ENCODE measurements around the gene LIG1.

- TF ChIP-seq EZH2 (IDR thresholded peaks at IDR 0.05) = no peak
- TF ChIP-seq POLR2AphosphoS5 (IDR thresholded peaks at IDR 0.05; ENCODE audit: borderline replicate concordance, low read depth, low read length) = no peak
- TF ChIP-seq FOXP2 (optimal IDR thresholded peaks at IDR 0.05; ENCODE audit: control extremely low read depth, extremely low read length, insufficient read depth) = no peak
Observed at GRCh38 chr19:48176226-48176625, 6.1 kb upstream of the LIG1 start.
